Measurements from ENCODE around the gene PRR7. TPM values are rescaled to one million over a fixed set of nuclear protein-coding genes. Genes with fewer than 3 reads are reported as not detected.

PRR7 gene
- total and polyA plus RNA-seq, 2 of the 4 experiments (the other 2 are of a cell fraction): 1.1 to 10.1 TPM

- CTCF ChIA-PET: interaction anchor here (1.1 to 5.2 kb wide), 4 partner anchors 9 to 102 kb away, joined by 3 to 44 read pairs (median 8); partner anchors contain the start of gene LMAN2
- dilution Hi-C loops (cut with HindIII; ENCODE audit: low sequenced_read_pairs, unreplicated experiment): no loop called here
- ATAC-seq (ENCODE audit: low read depth): no peak
These were observed 7.3 kb downstream of the PRR7 start for GRCh38 chr5:177453852-177454396.

More at GRCh38 chr5:177453852-177454396, 7.3 kb downstream of the PRR7 start:
- TF ChIP-seq CTCF (conservative IDR thresholded peaks at IDR 0.05; ENCODE audit: low read depth, low read length) (no peak), POLR2A (IDR thresholded peaks at IDR 0.05; ENCODE audit: low read depth, low read length) (no peak), CEBPB (IDR thresholded peaks at IDR 0.05; ENCODE audit: low read depth, low read length) (no peak), USF2 (IDR thresholded peaks at IDR 0.05; ENCODE audit: low read depth, low read length) (no peak), ELK1 (IDR thresholded peaks at IDR 0.05; ENCODE audit: borderline replicate concordance, low read depth, low read length) (no peak)
- H3K79me1 ChIP-seq (ENCODE audit: low read depth in 1 of 2, low read length in 2 of 2): peaks cover 0 to 7% of the 10 kb centered on the region in 2 experiments; a peak in 1 of 4 replicates
- H3K9me1 ChIP-seq (ENCODE audit: insufficient read depth, low read length): no peaks in the 10 kb centered on the region
- no peak overlapping the region for H2BK5ac ChIP-seq (ENCODE audit: low read depth, low read length, poor library complexity, severe bottlenecking)
- no peak overlapping the region for H3K4me2 ChIP-seq (ENCODE audit: low read depth, low read length)
- no peak overlapping the region for H3K14ac ChIP-seq (replicated peaks; ENCODE audit: low read depth, low read length)
- H2AK9ac ChIP-seq (replicated peaks; ENCODE audit: low read depth, low read length, poor library complexity): peak overlapping the region; percentile 7
- 73% methylated on average over 3 of the region's 31 CpGs; no CpG with 5 or more reads in 1 of the 2 experiments for WGBS, 2 experiments (ENCODE audit: extremely low coverage in 2 of 2, insufficient read length in 1 of 2)
- peaks cover 23% of the 10 kb centered on the region for H3K36me3 ChIP-seq (ENCODE audit: control insufficient read depth, insufficient read depth, low read length)
- H2BK15ac ChIP-seq (ENCODE audit: low read depth, low read length): no peak overlapping the region
- H3K27ac ChIP-seq (ENCODE audit: insufficient read depth, low read length): no peak overlapping the region
- H2AK5ac ChIP-seq (ENCODE audit: low read depth, low read length): no peak overlapping the region
- H3K4ac ChIP-seq (ENCODE audit: low read depth, low read length): no peak overlapping the region
- DNase-seq: no peak
- H3K27me3 ChIP-seq (ENCODE audit: control insufficient read depth, insufficient read depth, low read length): no peaks in the 10 kb centered on the region
- no peaks in the 10 kb centered on the region for H3K9me3 ChIP-seq (ENCODE audit: control insufficient read depth, insufficient read depth, low read length)
- peak overlapping the region; percentile 82 for H2AFZ ChIP-seq (replicated peaks; ENCODE audit: low read length, poor library complexity)
- no TSS peak for BruUV-seq (replicated peaks)
- no peak overlapping the region for H3K18ac ChIP-seq (ENCODE audit: low read depth, low read length)
- peaks cover 8% of the 10 kb centered on the region for H3K4me1 ChIP-seq (ENCODE audit: control insufficient read depth, insufficient read depth, low read length)
- in situ Hi-C loops (cut with MboI; ENCODE audit: low sequenced_read_pairs) (no loop called here), intact Hi-C loops (cut with micrococcal nuclease) (loop anchor here (1.0 kb wide), 4 partner anchors 50 to 340 kb away; no protein-coding TSS in a partner anchor)
- POLR2A ChIA-PET (ENCODE audit: unreplicated experiment): interaction anchor here (1.2 kb wide), 1 partner anchor 43 kb away, joined by 3 read pairs; no protein-coding TSS in a partner anchor
- H2BK20ac ChIP-seq (ENCODE audit: low read depth, low read length): no peak overlapping the region
- H3K56ac ChIP-seq (ENCODE audit: extremely low read depth, insufficient read depth, low read length): no peak overlapping the region
- H2BK120ac ChIP-seq (ENCODE audit: low read depth, low read length): no peak overlapping the region
- H3K9ac ChIP-seq (ENCODE audit: low read depth, low read length): no peak overlapping the region
- no peak overlapping the region for H4K5ac ChIP-seq (ENCODE audit: low read depth, low read length)
- no peak overlapping the region for H3K23ac ChIP-seq (ENCODE audit: low read depth, low read length)
- H3K4me3 ChIP-seq (ENCODE audit: insufficient read depth, low read depth, low read length): no peak overlapping the region
- H4K91ac ChIP-seq (ENCODE audit: insufficient read depth, low read depth, low read length): no peak overlapping the region
- peak overlapping the region in 1 of 2 experiments; percentile 4; a peak in 1 of 4 replicates for H4K8ac ChIP-seq (ENCODE audit: low read depth in 2 of 2, low read length in 2 of 2)
- peaks cover 47% of the 10 kb centered on the region for H4K20me1 ChIP-seq (ENCODE audit: insufficient read depth, low read length)

All from IMR-90 (cell line).